Adrenal gland (tissue), 5 donors: ENCODE measurements around the gene ACADM.

Experiments
- CTCF ChIP-seq, 6 experiments: fragments of 450-650 bp in 4 of 6; fragments of 200-600 bp in 2 of 6; sonication (generic) in 1 of 6; IDR thresholded peaks; 1 replicate in 5 of 6; 2 replicates in 1 of 6; pipeline versions ENCODE4 v1.5.1 to v1.8.0; 2016 to 2021; ENCODE audit warnings: antibody characterized with exemption in 6 of 6, mild to moderate bottlenecking in 2 of 6, moderate library complexity in 1 of 6
- POLR2A ChIP-seq, 2 donors: fragments of 450-650 bp; IDR thresholded peaks; one replicate each; pipeline ENCODE4 v1.6.1; 2017; ENCODE audit warnings: antibody characterized with exemption in 2 of 2, mild to moderate bottlenecking in 2 of 2, moderate library complexity in 1 of 2
- donor health status: DM: no; HTN: no; CAD: no.

- TF ChIP-seq CTCF (IDR thresholded peaks at IDR 0.05) (no peak), POLR2A (IDR thresholded peaks at IDR 0.05) (no peak)
Measured at GRCh38 chr1:75808921-75809320, 84.4 kb downstream of the ACADM start.
